SK-N-SH (cell line): ENCODE measurements around the gene CLN5. TPM values are rescaled to one million over a fixed set of nuclear protein-coding genes. Genes with fewer than 3 reads are reported as not detected.

Source experiments
- CTCF ChIA-PET: fragments of 300-600, 350-600 bp; formaldehyde crosslinking; extraction: SDS; loops from one replicate; lab custom pipeline; 2021; lab: Yijun Ruan, JAX
- POLR2A ChIA-PET: fragments of 350-600 bp; sonication (Branson Sonifier 250); formaldehyde crosslinking; extraction: SDS; loops from one replicate; lab custom pipeline; 2020; ENCODE audit warnings: antibody characterized with exemption, inconsistent platforms; lab: Yijun Ruan, JAX
- DNase-seq: peaks from one replicate; pipeline ENCODE4 v3.0.0; 2012
- H2AFZ ChIP-seq: fragments of 200-600 bp; sonication (generic); 2 replicates; pipeline ENCODE4 v1.8.1; 2016; ENCODE audit warnings: antibody characterized with exemption, mild to moderate bottlenecking, low read depth
- H3F3A ChIP-seq: fragments of 200-600 bp; sonication (generic); replicated peaks from 2 replicates; pipeline ENCODE3; 2016; ENCODE audit warnings: antibody characterized with exemption, mild to moderate bottlenecking; ENCODE audit not compliant: insufficient read depth
- H3K27ac ChIP-seq, 2 experiments: fragments of 200-500 bp in 1 of 2; fragments of 200-600 bp in 1 of 2; sonication (Bioruptor generic) in 1 of 2; sonication (generic), shearing (Covaris generic) in 1 of 2; 2 replicates each; pipeline versions ENCODE4 v1.5.1 to v1.6.1; 2014 to 2016; ENCODE audit warnings: low read depth in 2 of 2, inconsistent platforms in 1 of 2, low read length in 1 of 2, mild to moderate bottlenecking in 1 of 2, mixed read lengths in 1 of 2
- H3K27me3 ChIP-seq: fragments of 200-600 bp; sonication (generic), shearing (Covaris generic); 2 replicates; pipeline ENCODE4 v1.6.1; 2016; ENCODE audit warnings: mixed run types; ENCODE audit not compliant: insufficient read depth
- H3K36me3 ChIP-seq, 2 experiments: fragments of 200-500 bp in 1 of 2; fragments of 200-600 bp in 1 of 2; sonication (Bioruptor generic) in 1 of 2; sonication (generic) in 1 of 2; replicated peaks in 1 of 2; 2 replicates each; pipeline versions ENCODE3 to v1.5.1; 2014 to 2016; ENCODE audit warnings: low read length in 1 of 2, mild to moderate bottlenecking in 1 of 2; ENCODE audit not compliant: insufficient read depth in 2 of 2, control insufficient read depth in 1 of 2
- H3K4me1 ChIP-seq, 2 experiments: fragments of 200-500 bp in 1 of 2; fragments of 200-600 bp in 1 of 2; sonication (Bioruptor generic) in 1 of 2; sonication (generic), shearing (Covaris generic) in 1 of 2; 2 replicates each; pipeline versions ENCODE4 v1.5.1 to v1.6.1; 2014 to 2016; ENCODE audit warnings: low read depth in 1 of 2, low read length in 1 of 2, mixed run types in 1 of 2; ENCODE audit not compliant: insufficient read depth in 2 of 2, control insufficient read depth in 1 of 2
- H3K4me2 ChIP-seq: fragments of 200-600 bp; sonication (generic), shearing (Covaris generic); 2 replicates; pipeline ENCODE4 v1.6.1; 2017; ENCODE audit warnings: mixed run types
- H3K4me3 ChIP-seq, 2 experiments: fragments of 200-500 bp in 1 of 2; fragments of 200-600 bp in 1 of 2; sonication (Bioruptor generic) in 1 of 2; sonication (generic), shearing (Covaris generic) in 1 of 2; 2 replicates each; pipeline versions ENCODE4 v1.5.1 to v1.8.1; 2014 to 2016; ENCODE audit warnings: low read depth in 2 of 2, inconsistent platforms in 1 of 2, low read length in 1 of 2, mild to moderate bottlenecking in 1 of 2, mixed read lengths in 1 of 2, moderate library complexity in 1 of 2
- H3K79me2 ChIP-seq: fragments of 200-600 bp; sonication (generic); 2 replicates; pipeline ENCODE4 v1.8.1; 2017; ENCODE audit warnings: mild to moderate bottlenecking; ENCODE audit not compliant: insufficient read depth
- H3K9ac ChIP-seq: fragments of 200-600 bp; sonication (generic); 2 replicates; pipeline ENCODE4 v1.6.1; 2017; ENCODE audit warnings: mixed run types
- H3K9me2 ChIP-seq: fragments of 200-600 bp; sonication (generic); 2 replicates; pipeline ENCODE4 v1.6.1; 2017; ENCODE audit warnings: mixed run types
- H3K9me3 ChIP-seq: fragments of 200-600 bp; sonication (generic); 2 replicates; pipeline ENCODE4 v1.6.1; 2017; ENCODE audit warnings: mixed run types, mild to moderate bottlenecking, moderate library complexity
- H4K20me1 ChIP-seq: fragments of 200-600 bp; sonication (generic); 2 replicates; pipeline ENCODE4 v1.6.1; 2017; ENCODE audit warnings: mild to moderate bottlenecking, mixed run types; ENCODE audit not compliant: insufficient read depth
- CHD2 ChIP-seq: fragments of 150-350 bp; IDR thresholded peaks from 2 replicates; pipeline ENCODE4 v1.6.1; 2018; ENCODE audit warnings: low read length; ENCODE audit not compliant: partially characterized antibody
- EP300 ChIP-seq, 2 experiments: IDR thresholded peaks; 2 replicates each; pipeline versions ENCODE4 v1.4.0 to v1.6.1; 2012; ENCODE audit warnings: borderline replicate concordance in 1 of 2, low read depth in 1 of 2, low read length in 1 of 2
- EZH2phosphoT487 ChIP-seq: fragments of 200-600 bp; sonication (generic); IDR thresholded peaks from 2 replicates; pipeline ENCODE4 v1.6.1; 2017; ENCODE audit warnings: low read depth, mixed run types, mild to moderate bottlenecking, antibody characterized with exemption, moderate library complexity, borderline replicate concordance
- FOXJ3 ChIP-seq: sonication (generic); formaldehyde crosslinking; IDR thresholded peaks from 2 replicates; pipeline ENCODE4 v1.5.1; 2020; ENCODE audit warnings: mild to moderate bottlenecking, missing genetic modification reagents
- FOXM1 ChIP-seq: IDR thresholded peaks from 2 replicates; pipeline ENCODE4 v1.4.0; 2012; ENCODE audit warnings: low read depth, mild to moderate bottlenecking
- GATA2 ChIP-seq: sonication (generic); formaldehyde crosslinking; IDR thresholded peaks from 2 replicates; pipeline ENCODE4 v1.5.0; 2020; ENCODE audit warnings: mild to moderate bottlenecking, missing genetic modification reagents
- MEF2A ChIP-seq: IDR thresholded peaks from 2 replicates; pipeline ENCODE4 v1.4.0; 2012; ENCODE audit warnings: low read depth, borderline replicate concordance
- NFIC ChIP-seq: IDR thresholded peaks from 2 replicates; pipeline ENCODE4 v1.4.0; 2012; ENCODE audit warnings: borderline replicate concordance
- POLR2AphosphoS5 ChIP-seq: IDR thresholded peaks from 2 replicates; pipeline ENCODE4 v1.6.1; 2012; ENCODE audit warnings: low read depth, low read length
- RAD21 ChIP-seq: IDR thresholded peaks from 2 replicates; pipeline ENCODE4 v1.6.1; 2012; ENCODE audit warnings: mild to moderate bottlenecking, low read length
- RCOR1 ChIP-seq: fragments of 150-350 bp; IDR thresholded peaks from 2 replicates; pipeline ENCODE4 v1.6.1; 2017; ENCODE audit warnings: antibody characterized with exemption, low read length
- RFX5 ChIP-seq: IDR thresholded peaks from 2 replicates; pipeline ENCODE4 v1.6.1; 2012; ENCODE audit warnings: mild to moderate bottlenecking, improper control_type of control experiment, low read length
- TCF12 ChIP-seq: IDR thresholded peaks from 2 replicates; pipeline ENCODE4 v1.4.0; 2012
- YY1 ChIP-seq: IDR thresholded peaks from 2 replicates; pipeline ENCODE4 v1.4.0; 2012; ENCODE audit warnings: low read depth, mild to moderate bottlenecking
- ZBTB33 ChIP-seq: IDR thresholded peaks from 2 replicates; pipeline ENCODE4 v1.4.0; 2012; ENCODE audit warnings: low read depth, borderline replicate concordance
- WGBS: methylation state at CpG from one replicate; pipeline ENCODE4 v1.1.6; 2017; ENCODE audit warnings: low lambda C conversion rate; 5-methylcytosine and 5-hydroxymethylcytosine counted together
- polyA plus RNA-seq, 3 experiments: library from polyadenylated mRNA; depleted of rRNA; stranded (reverse); fragments of >200 nt; gene quantifications; 2 replicates each; pipeline ENCODE4 v1.2.3, GENCODE V29; 2012
- TF ChIP-seq, protein P1 (sequence below): IDR thresholded peaks from 2 replicates; pipeline ENCODE4 v1.6.1; 2012; ENCODE audit warnings: mild to moderate bottlenecking, low read depth, low read length, moderate library complexity
- TF ChIP-seq, protein P2 (sequence below): IDR thresholded peaks from 2 replicates; pipeline ENCODE4; 2012
- TF ChIP-seq, protein P3 (sequence below): fragments of 150-350 bp; IDR thresholded peaks from 2 replicates; pipeline ENCODE4 v1.6.1; 2017; ENCODE audit warnings: antibody characterized with exemption, low read length, low read depth, borderline replicate concordance

The CLN5 gene
- polyA plus RNA-seq, 1 of the 3 experiments (the other 2 are of a cell fraction), result 11.6 TPM

- Histone ChIP-seq H2AFZ (no peak overlapping the region), H3K9ac (no peak overlapping the region)
- POLR2A ChIA-PET, result no interaction called here
Observed at GRCh38 chr13:76975863-76976262, 16.0 kb upstream of the CLN5 start.

More at GRCh38 chr13:76975863-76976262, 16.0 kb upstream of the CLN5 start:
- no peak overlapping the region for H3K4me3 ChIP-seq
- no peaks in the 10 kb centered on the region for H3K27me3 ChIP-seq
- H3K27ac ChIP-seq, result no peak overlapping the region
- TF ChIP-seq, protein P1, sequence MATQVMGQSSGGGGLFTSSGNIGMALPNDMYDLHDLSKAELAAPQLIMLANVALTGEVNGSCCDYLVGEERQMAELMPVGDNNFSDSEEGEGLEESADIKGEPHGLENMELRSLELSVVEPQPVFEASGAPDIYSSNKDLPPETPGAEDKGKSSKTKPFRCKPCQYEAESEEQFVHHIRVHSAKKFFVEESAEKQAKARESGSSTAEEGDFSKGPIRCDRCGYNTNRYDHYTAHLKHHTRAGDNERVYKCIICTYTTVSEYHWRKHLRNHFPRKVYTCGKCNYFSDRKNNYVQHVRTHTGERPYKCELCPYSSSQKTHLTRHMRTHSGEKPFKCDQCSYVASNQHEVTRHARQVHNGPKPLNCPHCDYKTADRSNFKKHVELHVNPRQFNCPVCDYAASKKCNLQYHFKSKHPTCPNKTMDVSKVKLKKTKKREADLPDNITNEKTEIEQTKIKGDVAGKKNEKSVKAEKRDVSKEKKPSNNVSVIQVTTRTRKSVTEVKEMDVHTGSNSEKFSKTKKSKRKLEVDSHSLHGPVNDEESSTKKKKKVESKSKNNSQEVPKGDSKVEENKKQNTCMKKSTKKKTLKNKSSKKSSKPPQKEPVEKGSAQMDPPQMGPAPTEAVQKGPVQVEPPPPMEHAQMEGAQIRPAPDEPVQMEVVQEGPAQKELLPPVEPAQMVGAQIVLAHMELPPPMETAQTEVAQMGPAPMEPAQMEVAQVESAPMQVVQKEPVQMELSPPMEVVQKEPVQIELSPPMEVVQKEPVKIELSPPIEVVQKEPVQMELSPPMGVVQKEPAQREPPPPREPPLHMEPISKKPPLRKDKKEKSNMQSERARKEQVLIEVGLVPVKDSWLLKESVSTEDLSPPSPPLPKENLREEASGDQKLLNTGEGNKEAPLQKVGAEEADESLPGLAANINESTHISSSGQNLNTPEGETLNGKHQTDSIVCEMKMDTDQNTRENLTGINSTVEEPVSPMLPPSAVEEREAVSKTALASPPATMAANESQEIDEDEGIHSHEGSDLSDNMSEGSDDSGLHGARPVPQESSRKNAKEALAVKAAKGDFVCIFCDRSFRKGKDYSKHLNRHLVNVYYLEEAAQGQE, result no peak
- TF ChIP-seq FOXJ3 (CRISPR knock-in tag) (no peak), EZH2phosphoT487 (no peak), CHD2 (no peak), RCOR1 (no peak), POLR2AphosphoS5 (no peak), RFX5 (no peak), FOXM1 (no peak), MEF2A (no peak), ZBTB33 (no peak), EP300 (IDR thresholded peaks at IDR 0.05; ENCODE audit: borderline replicate concordance in 1 of 2, low read depth in 1 of 2, low read length in 1 of 2) (no peak), GATA2 (no peak), NFIC (no peak), RAD21 (no peak), YY1 (no peak), TCF12 (no peak)
- TF ChIP-seq, protein P2, sequence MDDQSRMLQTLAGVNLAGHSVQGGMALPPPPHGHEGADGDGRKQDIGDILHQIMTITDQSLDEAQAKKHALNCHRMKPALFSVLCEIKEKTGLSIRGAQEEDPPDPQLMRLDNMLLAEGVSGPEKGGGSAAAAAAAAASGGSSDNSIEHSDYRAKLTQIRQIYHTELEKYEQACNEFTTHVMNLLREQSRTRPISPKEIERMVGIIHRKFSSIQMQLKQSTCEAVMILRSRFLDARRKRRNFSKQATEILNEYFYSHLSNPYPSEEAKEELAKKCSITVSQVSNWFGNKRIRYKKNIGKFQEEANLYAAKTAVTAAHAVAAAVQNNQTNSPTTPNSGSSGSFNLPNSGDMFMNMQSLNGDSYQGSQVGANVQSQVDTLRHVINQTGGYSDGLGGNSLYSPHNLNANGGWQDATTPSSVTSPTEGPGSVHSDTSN, result no peak
- TF ChIP-seq, protein P3, sequence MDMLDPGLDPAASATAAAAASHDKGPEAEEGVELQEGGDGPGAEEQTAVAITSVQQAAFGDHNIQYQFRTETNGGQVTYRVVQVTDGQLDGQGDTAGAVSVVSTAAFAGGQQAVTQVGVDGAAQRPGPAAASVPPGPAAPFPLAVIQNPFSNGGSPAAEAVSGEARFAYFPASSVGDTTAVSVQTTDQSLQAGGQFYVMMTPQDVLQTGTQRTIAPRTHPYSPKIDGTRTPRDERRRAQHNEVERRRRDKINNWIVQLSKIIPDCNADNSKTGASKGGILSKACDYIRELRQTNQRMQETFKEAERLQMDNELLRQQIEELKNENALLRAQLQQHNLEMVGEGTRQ, result no peak
- TF ChIP-seq, all 33 proteins: peak for 0
- H3F3A ChIP-seq, result no peaks in the 10 kb centered on the region
- H3K79me2 ChIP-seq, result no peaks in the 10 kb centered on the region
- H3K36me3 ChIP-seq, result no peaks in the 10 kb centered on the region
- no peaks in the 10 kb centered on the region for H3K9me3 ChIP-seq
- no peak overlapping the region for H3K4me2 ChIP-seq
- 57% methylated on average over 5 of the region's 6 CpGs for WGBS
- H4K20me1 ChIP-seq, result no peaks in the 10 kb centered on the region
- no peaks in the 10 kb centered on the region for H3K9me2 ChIP-seq
- CTCF ChIA-PET, result interaction anchor here (1.0 to 1.4 kb wide), 2 partner anchors 11 to 1099 kb away, joined by 3 read pairs; no protein-coding TSS in a partner anchor
- H3K4me1 ChIP-seq, result peaks cover 0 to 5% of the 10 kb centered on the region in 2 experiments; a peak in 2 of 4 replicates
- DNase-seq, result no peak
